K562 (cell line): ENCODE results near the gene ZBTB32. TPM values are rescaled to one million over a fixed set of nuclear protein-coding genes. Genes with fewer than 3 reads are reported as not detected.

Experiments used
- ATAC-seq: fragments of 200-7000 bp; cut with Tn5 transposase; 3 replicates; pipeline ENCODE4 v1.9.1; 2020; ENCODE audit warnings: moderate library complexity
- BruUV-seq: library from RNA; stranded (reverse); fragments of 400-500 nt; replicated peaks from 2 replicates; lab custom pipeline; 2021; lab: Mats Ljungman, UMichigan
- CTCF ChIA-PET: fragments of 300-600 bp; formaldehyde crosslinking; extraction: SDS; loops from one replicate; lab custom pipeline; 2021; ENCODE audit warnings: low intra/inter-chr PET ratio; lab: Yijun Ruan, JAX
- POLR2A ChIA-PET: fragments of 300-600, 350-650 bp; sonication (Branson Sonifier 250); formaldehyde crosslinking; extraction: SDS; loops from one replicate; lab custom pipeline; 2021; ENCODE audit warnings: antibody characterized with exemption, inconsistent platforms; lab: Yijun Ruan, JAX
- DNase-seq, 4 experiments: peaks; one replicate each; pipeline versions ENCODE4 v3.0.0 to v3.0.0-alpha.2; 2011 to 2018; ENCODE audit warnings: low spot score in 3 of 4, mixed read lengths in 3 of 4; ENCODE audit errors: extremely low read depth in 1 of 4
- FAIRE-seq: peaks from 2 replicates; lab custom pipeline; 2011; peaks lifted over from hg19 to GRCh38; lab: Jason Lieb, UNC
- H2AFZ ChIP-seq: 2 replicates; pipeline ENCODE4 v1.6.0; 2011; ENCODE audit warnings: low read depth, low read length, control low read depth, inconsistent platforms
- H3K27ac ChIP-seq: fragments of 200-600 bp; 3 replicates; pipeline ENCODE4 v1.8.0; 2011; ENCODE audit warnings: low read depth, mild to moderate bottlenecking, control low read depth, inconsistent platforms, low read length, moderate library complexity, mixed read lengths; ENCODE audit errors: extremely low read depth
- H3K27me3 ChIP-seq, 2 experiments: fragments of 300-600 bp in 1 of 2; 2 replicates in 1 of 2; 3 replicates in 1 of 2; pipeline versions ENCODE4 v1.6.0 to v1.8.0; 2011; ENCODE audit warnings: inconsistent platforms in 2 of 2, low read length in 2 of 2, mild to moderate bottlenecking in 1 of 2, mixed read lengths in 1 of 2, moderate library complexity in 1 of 2; ENCODE audit not compliant: control insufficient read depth in 2 of 2, insufficient read depth in 2 of 2
- H3K36me3 ChIP-seq: fragments of 300-600 bp; 3 replicates; pipeline ENCODE4 v1.8.0; 2011; ENCODE audit warnings: mild to moderate bottlenecking, low read length, inconsistent platforms; ENCODE audit not compliant: control insufficient read depth, insufficient read depth
- H3K4me1 ChIP-seq, 2 experiments: fragments of 200-600 bp in 1 of 2; replicated peaks in 1 of 2; 2 replicates in 1 of 2; 3 replicates in 1 of 2; pipeline versions ENCODE4 v1.5.1 to v1.8.0; 2011; ENCODE audit warnings: inconsistent platforms in 2 of 2, low read length in 2 of 2, mild to moderate bottlenecking in 1 of 2, mixed read lengths in 1 of 2, moderate library complexity in 1 of 2; ENCODE audit not compliant: control insufficient read depth in 2 of 2, insufficient read depth in 2 of 2
- H3K4me2 ChIP-seq: 2 replicates; pipeline ENCODE4 v1.6.1; 2011; ENCODE audit warnings: low read length, control low read depth, inconsistent platforms, mixed read lengths; ENCODE audit not compliant: insufficient read depth
- H3K4me3 ChIP-seq: fragments of 200-600 bp; sonication (generic), shearing (Covaris generic); 2 replicates; pipeline ENCODE4 v1.5.1; 2016; ENCODE audit warnings: control low read depth, inconsistent platforms
- H3K79me2 ChIP-seq: fragments of 200-600 bp; 3 replicates; pipeline ENCODE4 v1.8.0; 2011; ENCODE audit warnings: low read length, inconsistent platforms; ENCODE audit not compliant: control insufficient read depth, insufficient read depth
- H3K9ac ChIP-seq, 2 experiments: 2 replicates each; pipeline versions ENCODE4 v1.6.0 to v1.6.1; 2011; ENCODE audit warnings: low read depth in 2 of 2, low read length in 2 of 2, control low read depth in 1 of 2, inconsistent platforms in 1 of 2, mild to moderate bottlenecking in 1 of 2, mixed read lengths in 1 of 2; ENCODE audit not compliant: insufficient read depth in 1 of 2
- H3K9me1 ChIP-seq: one replicate; pipeline ENCODE4 v1.6.0; 2011; ENCODE audit warnings: inconsistent platforms, mild to moderate bottlenecking, low read length, moderate library complexity; ENCODE audit not compliant: control insufficient read depth, insufficient read depth
- H3K9me3 ChIP-seq: replicated peaks from 2 replicates; pipeline ENCODE4 v1.5.1; 2011; ENCODE audit warnings: low read depth, low read length, inconsistent platforms; ENCODE audit not compliant: control insufficient read depth, insufficient read depth
- H4K20me1 ChIP-seq: replicated peaks from 2 replicates; pipeline ENCODE4 v1.6.1; 2011; ENCODE audit warnings: low read length, inconsistent platforms, mixed read lengths; ENCODE audit not compliant: control insufficient read depth, insufficient read depth
- BDP1 ChIP-seq: IDR thresholded peaks from 3 replicates; pipeline ENCODE4 v1.6.1; 2011; ENCODE audit not compliant: insufficient read length, insufficient read depth
- CBX2 ChIP-seq: fragments of 200-600 bp; sonication (generic); IDR thresholded peaks from one replicate; pipeline ENCODE4 v1.6.1; 2012; ENCODE audit warnings: mild to moderate bottlenecking, low read length, inconsistent platforms; ENCODE audit not compliant: insufficient read depth, poor library complexity, severe bottlenecking
- CREB5 ChIP-seq: fragments of 250-450 bp; sonication (Bioruptor Pico); IDR thresholded peaks from 2 replicates; pipeline ENCODE4 v1.5.0; 2020; ENCODE audit warnings: mild to moderate bottlenecking
- MIER1 ChIP-seq: fragments of 450-650 bp; IDR thresholded peaks from 2 replicates; pipeline ENCODE4 v1.6.1; 2016; ENCODE audit warnings: antibody characterized with exemption, mild to moderate bottlenecking, low read depth
- TFE3 ChIP-seq: fragments of 450-650 bp; formaldehyde crosslinking; IDR thresholded peaks from 2 replicates; pipeline ENCODE4 v1.4.0; 2020; ENCODE audit warnings: mild to moderate bottlenecking, mixed read lengths
- ZNF830 ChIP-seq: fragments of 250-450 bp; sonication (Bioruptor Pico); IDR thresholded peaks from 2 replicates; pipeline ENCODE4 v1.5.0; 2021; ENCODE audit warnings: mild to moderate bottlenecking
- WGBS: fragments of 100-300 bp; shearing (Covaris generic); methylation state at CpG from one replicate; pipeline ENCODE4 v1.1.6; 2016; ENCODE audit warnings: low coverage, mixed read lengths; ENCODE audit not compliant: insufficient coverage; ENCODE audit errors: missing lambda C conversion rate; 5-methylcytosine and 5-hydroxymethylcytosine counted together
- in situ Hi-C: fragments of 300-500 bp; cut with MboI; formaldehyde crosslinking; loops from 4 replicates; pipeline ENCODE4 v1.15.0; 2018; ENCODE audit warnings: inconsistent platforms, mixed read lengths
- intact Hi-C: fragments of 100-400 bp; cut with micrococcal nuclease; formaldehyde crosslinking; loops from 2 replicates; pipeline ENCODE4 v1.14.2; 2022
- polyA plus RNA-seq, 8 experiments: library from polyadenylated mRNA; depleted of rRNA in 4 of 8; stranded (reverse) in 5 of 8; unstranded in 3 of 8; fragments of >200 nt; fragmentation: Nextera tagmentation in 2 of 8; fragmentation: Illumina TruSeq in 1 of 8; extraction: Ambion mirVana in 2 of 8; extraction: Trizol in 1 of 8; gene quantifications; 2 replicates each; pipeline versions ENCODE4 v1.2.1 to v1.2.3, GENCODE V29; 2011 to 2014; ENCODE audit warnings: inconsistent platforms in 1 of 8, missing spikeins in 1 of 8
- total RNA-seq, 7 experiments: library from RNA; depleted of rRNA in 6 of 7; stranded (reverse); fragments of >200 nt in 6 of 7; fragmentation: Illumina TruSeq in 2 of 7; extraction: Trizol in 2 of 7; gene quantifications; 2 replicates each; pipeline versions ENCODE4 v1.2.1 to v1.2.3, GENCODE V29; 2011 to 2021; ENCODE audit warnings: low replicate concordance in 1 of 7
- TF ChIP-seq, protein P1 (sequence below): fragments of 200-600 bp; sonication (generic); IDR thresholded peaks from one replicate; pipeline ENCODE4 v1.6.1; 2012; ENCODE audit warnings: mild to moderate bottlenecking, low read depth, low read length, inconsistent platforms

Gene ZBTB32
- total and polyA plus RNA-seq, 9 of the 15 experiments (the other 6 are each of a cell fraction or from before 2014, with no cell fraction given), result 0.20 TPM; not detected in 8

DNA sequence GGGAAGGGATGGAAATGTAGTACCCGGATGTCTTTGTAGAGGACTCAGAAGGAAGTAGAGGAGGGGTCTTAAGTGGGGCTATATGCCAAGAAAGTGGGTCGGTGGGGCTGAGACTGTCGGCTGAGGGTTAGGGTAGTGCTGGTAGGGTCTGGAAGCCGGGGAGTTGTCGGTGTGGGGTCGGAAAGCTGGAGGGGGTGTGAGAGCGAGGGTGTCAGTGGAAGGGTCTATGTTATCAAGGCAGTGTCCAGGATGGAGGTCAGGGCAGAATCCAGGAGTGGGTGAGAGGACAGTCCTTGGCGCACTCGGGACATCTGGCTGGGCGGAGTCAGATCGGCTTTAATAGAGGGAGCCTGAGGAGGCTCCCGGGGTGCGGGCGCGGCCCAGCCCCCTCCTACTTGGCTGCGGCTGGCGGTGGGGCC is 50.8 kb downstream of the ZBTB32 start:
- H2AFZ ChIP-seq, result no peak overlapping the region
- H3K9ac ChIP-seq, result no peak overlapping the region; a peak in 1 of 4 replicates
- H3K9me3 ChIP-seq, result no peaks in the 10 kb centered on the region
- ChIA-PET CTCF (no interaction called here), POLR2A (no interaction called here)
- BruUV-seq, result no TSS peak
- intact Hi-C loops, result no loop called here
- in situ Hi-C loops, result no loop called here
- H3K36me3 ChIP-seq, result peaks cover 24% of the 10 kb centered on the region; the same call in 1 of the 3 replicates
- no peak for ATAC-seq
- no peak overlapping the region for H3K27ac ChIP-seq
- H3K4me2 ChIP-seq, result no peak overlapping the region
- FAIRE-seq, result no peak
- H3K4me1 ChIP-seq, result peaks cover 13 to 41% of the 10 kb centered on the region in 2 experiments
- no peaks in the 10 kb centered on the region; the same call in 1 of the 2 replicates for H4K20me1 ChIP-seq
- peaks cover 17% of the 10 kb centered on the region for H3K79me2 ChIP-seq
- H3K9me1 ChIP-seq, result no peaks in the 10 kb centered on the region
- 93% methylated on average over 15 of the region's 17 CpGs for WGBS
- H3K4me3 ChIP-seq, result no peak overlapping the region
- no peaks in the 10 kb centered on the region for H3K27me3 ChIP-seq
- no peak for DNase-seq
- TF ChIP-seq CBX2, result no peak
- TF ChIP-seq BDP1, result no peak
- TF ChIP-seq CREB5, result no peak
- TF ChIP-seq, protein P1, sequence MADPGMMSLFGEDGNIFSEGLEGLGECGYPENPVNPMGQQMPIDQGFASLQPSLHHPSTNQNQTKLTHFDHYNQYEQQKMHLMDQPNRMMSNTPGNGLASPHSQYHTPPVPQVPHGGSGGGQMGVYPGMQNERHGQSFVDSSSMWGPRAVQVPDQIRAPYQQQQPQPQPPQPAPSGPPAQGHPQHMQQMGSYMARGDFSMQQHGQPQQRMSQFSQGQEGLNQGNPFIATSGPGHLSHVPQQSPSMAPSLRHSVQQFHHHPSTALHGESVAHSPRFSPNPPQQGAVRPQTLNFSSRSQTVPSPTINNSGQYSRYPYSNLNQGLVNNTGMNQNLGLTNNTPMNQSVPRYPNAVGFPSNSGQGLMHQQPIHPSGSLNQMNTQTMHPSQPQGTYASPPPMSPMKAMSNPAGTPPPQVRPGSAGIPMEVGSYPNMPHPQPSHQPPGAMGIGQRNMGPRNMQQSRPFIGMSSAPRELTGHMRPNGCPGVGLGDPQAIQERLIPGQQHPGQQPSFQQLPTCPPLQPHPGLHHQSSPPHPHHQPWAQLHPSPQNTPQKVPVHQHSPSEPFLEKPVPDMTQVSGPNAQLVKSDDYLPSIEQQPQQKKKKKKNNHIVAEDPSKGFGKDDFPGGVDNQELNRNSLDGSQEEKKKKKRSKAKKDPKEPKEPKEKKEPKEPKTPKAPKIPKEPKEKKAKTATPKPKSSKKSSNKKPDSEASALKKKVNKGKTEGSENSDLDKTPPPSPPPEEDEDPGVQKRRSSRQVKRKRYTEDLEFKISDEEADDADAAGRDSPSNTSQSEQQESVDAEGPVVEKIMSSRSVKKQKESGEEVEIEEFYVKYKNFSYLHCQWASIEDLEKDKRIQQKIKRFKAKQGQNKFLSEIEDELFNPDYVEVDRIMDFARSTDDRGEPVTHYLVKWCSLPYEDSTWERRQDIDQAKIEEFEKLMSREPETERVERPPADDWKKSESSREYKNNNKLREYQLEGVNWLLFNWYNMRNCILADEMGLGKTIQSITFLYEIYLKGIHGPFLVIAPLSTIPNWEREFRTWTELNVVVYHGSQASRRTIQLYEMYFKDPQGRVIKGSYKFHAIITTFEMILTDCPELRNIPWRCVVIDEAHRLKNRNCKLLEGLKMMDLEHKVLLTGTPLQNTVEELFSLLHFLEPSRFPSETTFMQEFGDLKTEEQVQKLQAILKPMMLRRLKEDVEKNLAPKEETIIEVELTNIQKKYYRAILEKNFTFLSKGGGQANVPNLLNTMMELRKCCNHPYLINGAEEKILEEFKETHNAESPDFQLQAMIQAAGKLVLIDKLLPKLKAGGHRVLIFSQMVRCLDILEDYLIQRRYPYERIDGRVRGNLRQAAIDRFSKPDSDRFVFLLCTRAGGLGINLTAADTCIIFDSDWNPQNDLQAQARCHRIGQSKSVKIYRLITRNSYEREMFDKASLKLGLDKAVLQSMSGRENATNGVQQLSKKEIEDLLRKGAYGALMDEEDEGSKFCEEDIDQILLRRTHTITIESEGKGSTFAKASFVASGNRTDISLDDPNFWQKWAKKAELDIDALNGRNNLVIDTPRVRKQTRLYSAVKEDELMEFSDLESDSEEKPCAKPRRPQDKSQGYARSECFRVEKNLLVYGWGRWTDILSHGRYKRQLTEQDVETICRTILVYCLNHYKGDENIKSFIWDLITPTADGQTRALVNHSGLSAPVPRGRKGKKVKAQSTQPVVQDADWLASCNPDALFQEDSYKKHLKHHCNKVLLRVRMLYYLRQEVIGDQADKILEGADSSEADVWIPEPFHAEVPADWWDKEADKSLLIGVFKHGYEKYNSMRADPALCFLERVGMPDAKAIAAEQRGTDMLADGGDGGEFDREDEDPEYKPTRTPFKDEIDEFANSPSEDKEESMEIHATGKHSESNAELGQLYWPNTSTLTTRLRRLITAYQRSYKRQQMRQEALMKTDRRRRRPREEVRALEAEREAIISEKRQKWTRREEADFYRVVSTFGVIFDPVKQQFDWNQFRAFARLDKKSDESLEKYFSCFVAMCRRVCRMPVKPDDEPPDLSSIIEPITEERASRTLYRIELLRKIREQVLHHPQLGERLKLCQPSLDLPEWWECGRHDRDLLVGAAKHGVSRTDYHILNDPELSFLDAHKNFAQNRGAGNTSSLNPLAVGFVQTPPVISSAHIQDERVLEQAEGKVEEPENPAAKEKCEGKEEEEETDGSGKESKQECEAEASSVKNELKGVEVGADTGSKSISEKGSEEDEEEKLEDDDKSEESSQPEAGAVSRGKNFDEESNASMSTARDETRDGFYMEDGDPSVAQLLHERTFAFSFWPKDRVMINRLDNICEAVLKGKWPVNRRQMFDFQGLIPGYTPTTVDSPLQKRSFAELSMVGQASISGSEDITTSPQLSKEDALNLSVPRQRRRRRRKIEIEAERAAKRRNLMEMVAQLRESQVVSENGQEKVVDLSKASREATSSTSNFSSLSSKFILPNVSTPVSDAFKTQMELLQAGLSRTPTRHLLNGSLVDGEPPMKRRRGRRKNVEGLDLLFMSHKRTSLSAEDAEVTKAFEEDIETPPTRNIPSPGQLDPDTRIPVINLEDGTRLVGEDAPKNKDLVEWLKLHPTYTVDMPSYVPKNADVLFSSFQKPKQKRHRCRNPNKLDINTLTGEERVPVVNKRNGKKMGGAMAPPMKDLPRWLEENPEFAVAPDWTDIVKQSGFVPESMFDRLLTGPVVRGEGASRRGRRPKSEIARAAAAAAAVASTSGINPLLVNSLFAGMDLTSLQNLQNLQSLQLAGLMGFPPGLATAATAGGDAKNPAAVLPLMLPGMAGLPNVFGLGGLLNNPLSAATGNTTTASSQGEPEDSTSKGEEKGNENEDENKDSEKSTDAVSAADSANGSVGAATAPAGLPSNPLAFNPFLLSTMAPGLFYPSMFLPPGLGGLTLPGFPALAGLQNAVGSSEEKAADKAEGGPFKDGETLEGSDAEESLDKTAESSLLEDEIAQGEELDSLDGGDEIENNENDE, result no peak
- TF ChIP-seq ZNF830 (CRISPR knock-in tag), result no peak
- TF ChIP-seq TFE3 (CRISPR knock-in tag), result no peak
- TF ChIP-seq MIER1, result no peak
